H1 (cell line): ENCODE results near the gene OLFML2B. TPM values are rescaled to one million over a fixed set of nuclear protein-coding genes. Genes with fewer than 3 reads are reported as not detected.

Experiments
- CTCF ChIA-PET: fragments of 300-600 bp; sonication (Branson Sonifier 250); formaldehyde crosslinking; loops from one replicate; lab custom pipeline; 2021; ENCODE audit not compliant: partially characterized antibody; lab: Charles Lee
- POLR2A ChIA-PET: fragments of 300-600 bp; sonication (Branson Sonifier 250); formaldehyde crosslinking; loops from one replicate; lab custom pipeline; 2021; ENCODE audit warnings: inconsistent platforms; ENCODE audit not compliant: partially characterized antibody; lab: Charles Lee
- DNase-seq, 2 experiments: peaks; one replicate each; pipeline versions ENCODE4 v3.0.0 to v3.0.0-alpha.2; 2010 to 2022; ENCODE audit warnings: low spot score in 2 of 2, low read depth in 1 of 2, mixed read lengths in 1 of 2
- FAIRE-seq: peaks from 2 replicates; lab custom pipeline; 2011; peaks lifted over from hg19 to GRCh38; lab: Jason Lieb, UNC
- H2AFZ ChIP-seq: 2 replicates; pipeline ENCODE4 v1.8.1; 2012; ENCODE audit warnings: low read length, inconsistent platforms
- H2AK5ac ChIP-seq: 2 replicates; pipeline ENCODE4 v1.6.1; 2013; ENCODE audit warnings: low read depth, low read length
- H2BK120ac ChIP-seq: replicated peaks from 2 replicates; pipeline ENCODE3; 2013; ENCODE audit warnings: low read depth, low read length, inconsistent platforms
- H2BK12ac ChIP-seq: 2 replicates; pipeline ENCODE4 v1.6.1; 2013; ENCODE audit warnings: low read depth, low read length
- H2BK15ac ChIP-seq: 2 replicates; pipeline ENCODE4 v1.6.1; 2013; ENCODE audit warnings: low read length
- H2BK20ac ChIP-seq: 2 replicates; pipeline ENCODE4 v1.6.1; 2013; ENCODE audit warnings: low read length
- H2BK5ac ChIP-seq: 2 replicates; pipeline ENCODE4 v1.6.1; 2013; ENCODE audit warnings: low read depth, low read length
- H3K14ac ChIP-seq: 2 replicates; pipeline ENCODE4 v1.6.1; 2013; ENCODE audit warnings: inconsistent platforms; ENCODE audit not compliant: insufficient read length
- H3K18ac ChIP-seq: 2 replicates; pipeline ENCODE4 v1.6.1; 2013; ENCODE audit warnings: low read length; ENCODE audit errors: extremely low read depth
- H3K23ac ChIP-seq: 2 replicates; pipeline ENCODE4 v1.6.1; 2013; ENCODE audit warnings: inconsistent platforms; ENCODE audit not compliant: insufficient read length
- H3K23me2 ChIP-seq: 2 replicates; pipeline ENCODE4 v1.6.1; 2013; ENCODE audit warnings: low read depth, low read length
- H3K27ac ChIP-seq: 2 replicates; pipeline ENCODE4 v1.6.1; 2011; ENCODE audit warnings: low read depth, low read length, inconsistent platforms
- H3K27me3 ChIP-seq, 4 experiments: replicated peaks in 1 of 4; 1 replicate in 1 of 4; 2 replicates in 3 of 4; pipeline versions ENCODE4 v1.6.1 to v1.8.1; 2011 to 2013; ENCODE audit warnings: low read length in 3 of 4, mild to moderate bottlenecking in 3 of 4, inconsistent platforms in 2 of 4, mixed read lengths in 2 of 4, moderate library complexity in 1 of 4; ENCODE audit not compliant: control insufficient read depth in 3 of 4, insufficient read depth in 3 of 4; ENCODE audit errors: extremely low read depth in 1 of 4
- H3K36me3 ChIP-seq, 4 experiments: 2 replicates each; pipeline versions ENCODE4 v1.6.1 to v1.8.1; 2011 to 2013; ENCODE audit warnings: mild to moderate bottlenecking in 4 of 4, low read length in 3 of 4, moderate library complexity in 2 of 4, control low read depth in 1 of 4, inconsistent platforms in 1 of 4; ENCODE audit not compliant: insufficient read depth in 4 of 4, control insufficient read depth in 2 of 4
- H3K4ac ChIP-seq: replicated peaks from 2 replicates; pipeline ENCODE3; 2013; ENCODE audit warnings: low read length, low read depth, mixed read lengths, inconsistent platforms; ENCODE audit not compliant: insufficient read length
- H3K4me1 ChIP-seq, 4 experiments: replicated peaks in 1 of 4; 1 replicate in 1 of 4; 2 replicates in 3 of 4; pipeline versions ENCODE4 v1.6.1 to v1.8.1; 2011 to 2013; ENCODE audit warnings: low read length in 3 of 4, inconsistent platforms in 2 of 4, mixed read lengths in 1 of 4; ENCODE audit not compliant: insufficient read depth in 4 of 4, control insufficient read depth in 3 of 4
- H3K4me2 ChIP-seq, 2 experiments: 2 replicates each; pipeline versions ENCODE4 v1.6.1 to v1.8.1; 2011 to 2013; ENCODE audit warnings: low read depth in 2 of 2, low read length in 2 of 2, control low read depth in 1 of 2, inconsistent platforms in 1 of 2, mild to moderate bottlenecking in 1 of 2; ENCODE audit not compliant: insufficient read depth in 1 of 2
- H3K4me3 ChIP-seq, 4 experiments: fragments of 200-600, 300-600 bp in 1 of 4; sonication (generic), shearing (Covaris generic), sonication (Bioruptor Twin) in 1 of 4; 2 replicates each; pipeline versions ENCODE4 v1.5.1 to v1.8.1; 2011 to 2016; ENCODE audit warnings: low read length in 4 of 4, low read depth in 3 of 4, control low read depth in 2 of 4, inconsistent platforms in 2 of 4, mild to moderate bottlenecking in 2 of 4, mixed read lengths in 1 of 4, moderate library complexity in 1 of 4; ENCODE audit not compliant: insufficient read depth in 2 of 4; ENCODE audit errors: extremely low read depth in 1 of 4
- H3K56ac ChIP-seq: replicated peaks from 2 replicates; pipeline ENCODE3; 2013; ENCODE audit warnings: low read depth, mild to moderate bottlenecking, mixed read lengths, low read length, inconsistent platforms; ENCODE audit not compliant: insufficient read length
- H3K79me1 ChIP-seq: 2 replicates; pipeline ENCODE4 v1.6.1; 2013; ENCODE audit warnings: low read depth, low read length, control low read depth
- H3K79me2 ChIP-seq, 2 experiments: 2 replicates each; pipeline versions ENCODE4 v1.6.1 to v1.8.1; 2012 to 2013; ENCODE audit warnings: low read length in 2 of 2, mild to moderate bottlenecking in 2 of 2, inconsistent platforms in 1 of 2; ENCODE audit not compliant: insufficient read depth in 2 of 2, control insufficient read depth in 1 of 2
- H3K9ac ChIP-seq, 4 experiments: replicated peaks in 1 of 4; 1 replicate in 1 of 4; 2 replicates in 3 of 4; pipeline versions ENCODE4 v1.6.1 to v1.8.1; 2011 to 2013; ENCODE audit warnings: low read depth in 3 of 4, low read length in 3 of 4, control low read depth in 2 of 4, mild to moderate bottlenecking in 2 of 4, moderate library complexity in 2 of 4, inconsistent platforms in 1 of 4; ENCODE audit errors: extremely low read depth in 1 of 4
- H3K9me3 ChIP-seq, 2 experiments: 2 replicates each; pipeline versions ENCODE4 v1.6.1 to v1.8.1; 2012 to 2013; ENCODE audit warnings: mild to moderate bottlenecking in 2 of 2, moderate library complexity in 2 of 2, control low read depth in 1 of 2, inconsistent platforms in 1 of 2, low read depth in 1 of 2, low read length in 1 of 2, mixed read lengths in 1 of 2; ENCODE audit not compliant: insufficient read depth in 2 of 2
- H4K20me1 ChIP-seq, 2 experiments: replicated peaks in 1 of 2; 2 replicates each; pipeline versions ENCODE3 to v1.8.1; 2011 to 2013; ENCODE audit warnings: inconsistent platforms in 2 of 2, low read length in 2 of 2, mild to moderate bottlenecking in 1 of 2; ENCODE audit not compliant: insufficient read depth in 2 of 2, control insufficient read depth in 1 of 2
- H4K5ac ChIP-seq: 2 replicates; pipeline ENCODE4 v1.6.1; 2013; ENCODE audit warnings: low read length, low read depth, mixed read lengths, inconsistent platforms; ENCODE audit not compliant: insufficient read length
- H4K8ac ChIP-seq: 2 replicates; pipeline ENCODE4 v1.8.0; 2013; ENCODE audit warnings: mild to moderate bottlenecking, moderate library complexity, low read length, inconsistent platforms; ENCODE audit not compliant: insufficient read depth; ENCODE audit errors: extremely low read depth
- H4K91ac ChIP-seq: replicated peaks from 2 replicates; pipeline ENCODE3; 2013; ENCODE audit warnings: low read length, mixed read lengths, inconsistent platforms; ENCODE audit not compliant: insufficient read length
- CBX8 ChIP-seq: fragments of 300-800, 300-1000 bp; sonication (generic); IDR thresholded peaks from 2 replicates; pipeline ENCODE4 v1.7.1; 2016; ENCODE audit warnings: low read depth, low read length, borderline replicate concordance
- CTBP2 ChIP-seq: IDR thresholded peaks from 2 replicates; pipeline ENCODE4 v1.7.0; 2011; ENCODE audit warnings: borderline replicate concordance, mild to moderate bottlenecking, moderate library complexity, mixed read lengths, low read length; ENCODE audit not compliant: insufficient read depth, insufficient read length
- CTCF ChIP-seq, 3 experiments: IDR thresholded peaks; 1 replicate in 2 of 3; 2 replicates in 1 of 3; pipeline versions ENCODE4 v1.5.1 to v1.6.1; 2011; ENCODE audit warnings: low read length in 3 of 3, mild to moderate bottlenecking in 3 of 3, inconsistent platforms in 2 of 3, low read depth in 1 of 3, moderate library complexity in 1 of 3; ENCODE audit not compliant: insufficient read depth in 1 of 3; ENCODE audit errors: control extremely low read depth in 1 of 3
- GABPA ChIP-seq: IDR thresholded peaks from 2 replicates; pipeline ENCODE4 v1.6.1; 2011; ENCODE audit warnings: mild to moderate bottlenecking, low read length, moderate library complexity, borderline replicate concordance; ENCODE audit not compliant: insufficient read depth
- KDM1A ChIP-seq: fragments of 200-600, 300-600 bp; sonication (generic); IDR thresholded peaks from 2 replicates; pipeline ENCODE4 v1.7.1; 2016; ENCODE audit warnings: mild to moderate bottlenecking, low read length, borderline replicate concordance
- MAFK ChIP-seq: IDR thresholded peaks from 2 replicates; pipeline ENCODE4 v1.6.1; 2012; ENCODE audit warnings: low read depth, mild to moderate bottlenecking, improper control_type of control experiment, low read length
- MAX ChIP-seq: IDR thresholded peaks from 2 replicates; pipeline ENCODE4 v1.6.1; 2012; ENCODE audit warnings: inconsistent platforms
- RFX5 ChIP-seq: IDR thresholded peaks from 2 replicates; pipeline ENCODE4 v1.6.1; 2011; ENCODE audit warnings: low read depth, low read length, improper control_type of control experiment, borderline replicate concordance
- RNF2 ChIP-seq: fragments of 200-900, 300-1000 bp; sonication (generic); IDR thresholded peaks from 2 replicates; pipeline ENCODE4 v1.7.1; 2016; ENCODE audit warnings: borderline replicate concordance, low read depth, mild to moderate bottlenecking, antibody characterized with exemption, low read length; ENCODE audit not compliant: poor library complexity, severe bottlenecking; ENCODE audit errors: missing control alignments
- RXRA ChIP-seq: IDR thresholded peaks from 2 replicates; pipeline ENCODE4 v1.6.1; 2011; ENCODE audit warnings: low read depth, mild to moderate bottlenecking, low read length, moderate library complexity; ENCODE audit not compliant: insufficient read depth
- TAF1 ChIP-seq: IDR thresholded peaks from 2 replicates; pipeline ENCODE4 v1.6.1; 2011; ENCODE audit warnings: mild to moderate bottlenecking, low read depth, low read length
- WGBS, 2 experiments: shearing (Covaris generic) in 1 of 2; methylation state at CpG; one replicate each; pipeline versions ENCODE4 v1.1.6 to v1.1.7; 2013 to 2015; ENCODE audit warnings: low lambda C conversion rate in 2 of 2, mixed read lengths in 2 of 2, inconsistent platforms in 1 of 2, low coverage in 1 of 2, missing lambda C conversion rate in 1 of 2; ENCODE audit not compliant: insufficient replicate concordance in 2 of 2, insufficient coverage in 1 of 2, insufficient read length in 1 of 2; ENCODE audit errors: extremely low coverage in 1 of 2, missing lambda C conversion rate in 1 of 2; 5-methylcytosine and 5-hydroxymethylcytosine counted together
- polyA plus RNA-seq, 7 experiments: library from polyadenylated mRNA; depleted of rRNA in 3 of 7; stranded (reverse) in 5 of 7; unstranded in 2 of 7; fragments of >200 nt in 5 of 7; fragments of 200-250 nt in 2 of 7; gene quantifications; 1 replicate in 5 of 7; 2 replicates in 1 of 7; 4 replicates in 1 of 7; pipeline versions ENCODE4 v1.2.1 to v1.2.3, GENCODE V29; 2011 to 2013; ENCODE audit warnings: missing spikeins in 2 of 7, mixed read lengths in 2 of 7
- total RNA-seq: library from RNA; stranded (reverse); fragmentation: NEBNext Ultra II Directional; extraction: Animal tissue kit (Norgen Biotek cat#: 25700); gene quantifications from 2 replicates; pipeline ENCODE4 v1.2.1, GENCODE V29; 2021

OLFML2B gene
- total and polyA plus RNA-seq, 2 of the 8 experiments (the other 6 are each of a cell fraction or from before 2014, with no cell fraction given) = 6.5 to 10.4 TPM

- no peak overlapping the region for H2BK5ac ChIP-seq
- no peak overlapping the region for H4K91ac ChIP-seq
- no peaks in the 10 kb centered on the region for H3K23me2 ChIP-seq
- no peaks in the 10 kb centered on the region for H3K79me2 ChIP-seq
- H3K79me1 ChIP-seq = no peaks in the 10 kb centered on the region
- no peak overlapping the region for H2BK20ac ChIP-seq
- no peak overlapping the region for H4K5ac ChIP-seq
- no peak overlapping the region for H3K4ac ChIP-seq
- H3K56ac ChIP-seq = no peak overlapping the region
- no peak overlapping the region for H2BK12ac ChIP-seq
- no peak overlapping the region for H2BK15ac ChIP-seq
- no peaks in the 10 kb centered on the region for H3K9me3 ChIP-seq
- FAIRE-seq = no peak
- H3K27me3 ChIP-seq = no peaks in the 10 kb centered on the region
- H3K36me3 ChIP-seq = no peaks in the 10 kb centered on the region
- no peak overlapping the region for H3K27ac ChIP-seq
- H2BK120ac ChIP-seq = no peak overlapping the region
- no peak overlapping the region for H3K4me2 ChIP-seq
- CTCF ChIA-PET = interaction anchor here (1.0 to 1.5 kb wide), 3 partner anchors 12 to 51 kb away, joined by 3 to 5 read pairs (median 3); no protein-coding TSS in a partner anchor
- no peak overlapping the region for H4K8ac ChIP-seq
- POLR2A ChIA-PET = no interaction called here
- H3K4me3 ChIP-seq = no peak overlapping the region
- no peak overlapping the region for H2AFZ ChIP-seq
- DNase-seq = no peak
- 91% methylated on average over 4 of the region's 4 CpGs; no CpG with 5 or more reads in 1 of the 2 experiments for WGBS, 2 experiments
- H2AK5ac ChIP-seq = no peak overlapping the region
- no peak overlapping the region for H3K18ac ChIP-seq
- H3K4me1 ChIP-seq = no peaks in the 10 kb centered on the region
- H4K20me1 ChIP-seq = no peaks in the 10 kb centered on the region
- no peak overlapping the region for H3K14ac ChIP-seq
- H3K9ac ChIP-seq = no peak overlapping the region
- no peak overlapping the region for H3K23ac ChIP-seq
- TF ChIP-seq GABPA = no peak
- TF ChIP-seq MAX = no peak
- no peak for TF ChIP-seq RFX5
- no peak for TF ChIP-seq CTCF (IDR thresholded peaks at IDR 0.05; ENCODE audit: control extremely low read depth in 1 of 3, insufficient read depth in 1 of 3, low read depth in 1 of 3, low read length in 3 of 3)
- TF ChIP-seq CTBP2 = no peak
- TF ChIP-seq RXRA = no peak
- no peak for TF ChIP-seq KDM1A
- TF ChIP-seq CBX8 = no peak
- TF ChIP-seq TAF1 = no peak
- TF ChIP-seq MAFK = no peak
- no peak for TF ChIP-seq RNF2
These were observed 67.6 kb downstream of the OLFML2B start for GRCh38 chr1:161956097-161956496.
